ENCODE results near the gene CMTM2.
"Not testable (repeated sequence)": the region's sequence is repeated elsewhere in the genome, so short reads cannot be mapped to it uniquely, and the experiment has no call there.

Gene CMTM2

DNA sequence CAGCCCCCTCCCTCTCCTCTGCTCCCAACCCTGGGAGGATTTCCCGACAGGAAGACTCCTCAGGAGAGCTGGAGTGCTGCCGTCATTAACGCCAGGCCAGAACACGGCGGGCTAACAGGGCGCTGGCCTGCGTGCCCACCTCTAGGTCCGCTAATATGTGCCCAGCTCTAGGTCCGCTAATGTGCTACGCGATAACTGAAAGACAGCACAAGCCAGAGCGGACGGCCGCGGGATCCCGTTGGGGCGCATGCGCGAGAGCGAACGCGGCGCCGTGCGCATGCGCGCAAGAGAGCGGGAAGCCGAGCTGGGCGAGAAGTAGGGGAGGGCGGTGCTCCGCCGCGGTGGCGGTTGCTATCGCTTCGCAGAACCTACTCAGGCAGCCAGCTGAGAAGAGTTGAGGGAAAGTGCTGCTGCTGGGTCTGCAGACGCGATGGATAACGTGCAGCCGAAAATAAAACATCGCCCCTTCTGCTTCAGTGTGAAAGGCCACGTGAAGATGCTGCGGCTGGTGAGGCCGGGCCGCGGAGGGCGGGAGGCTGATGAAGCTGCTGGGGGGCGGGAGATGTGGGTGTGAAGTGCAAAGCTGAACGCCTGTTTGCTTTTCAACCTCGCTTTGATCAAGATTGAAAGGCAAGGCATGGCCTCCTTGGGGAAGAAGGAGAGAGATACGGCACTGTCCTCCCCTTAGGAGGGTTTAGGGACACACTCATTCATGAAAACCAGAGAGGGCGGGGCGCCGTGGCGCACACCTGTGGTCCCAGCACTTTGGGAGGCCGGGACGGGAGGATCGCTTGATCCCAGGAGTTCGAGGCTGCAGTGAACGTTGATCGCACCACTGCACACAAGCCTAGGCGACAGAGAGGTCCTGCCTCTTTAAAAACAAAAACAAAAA, 26.7 kb upstream of the CMTM2 start, which contains the start of gene CKLF:
TSS of gene CKLF (plus strand) at position 291 of the 892 bp plus-strand sequence. CDS start at position 431, 140 bp downstream.
- DNase-seq (ENCODE audit: low read depth in 1 of 2, low spot score in 1 of 2): peak; percentile 81 to 83

DNA sequence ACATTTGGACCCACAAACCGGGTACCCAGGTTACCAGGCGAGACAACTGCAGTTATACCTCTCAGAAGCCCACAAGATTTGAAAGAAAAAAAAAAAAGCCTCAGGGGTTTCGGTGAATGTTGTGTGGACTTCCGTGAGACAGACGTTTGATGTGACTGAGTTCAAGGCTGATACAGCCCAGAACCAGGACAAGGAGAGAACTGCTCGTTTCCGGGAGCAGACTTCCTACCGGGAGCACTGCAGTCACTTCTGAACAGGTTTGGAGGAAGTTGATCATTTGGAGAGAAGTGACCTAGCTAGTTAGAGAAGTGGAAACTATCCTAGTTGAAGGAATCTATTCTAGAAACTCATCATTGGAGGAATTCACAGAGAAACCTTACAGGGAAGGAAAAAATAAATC, 26.0 kb upstream of the CMTM2 start:
- DNase-seq (ENCODE audit: low read depth in 1 of 2, low spot score in 1 of 2): no peak

DNA sequence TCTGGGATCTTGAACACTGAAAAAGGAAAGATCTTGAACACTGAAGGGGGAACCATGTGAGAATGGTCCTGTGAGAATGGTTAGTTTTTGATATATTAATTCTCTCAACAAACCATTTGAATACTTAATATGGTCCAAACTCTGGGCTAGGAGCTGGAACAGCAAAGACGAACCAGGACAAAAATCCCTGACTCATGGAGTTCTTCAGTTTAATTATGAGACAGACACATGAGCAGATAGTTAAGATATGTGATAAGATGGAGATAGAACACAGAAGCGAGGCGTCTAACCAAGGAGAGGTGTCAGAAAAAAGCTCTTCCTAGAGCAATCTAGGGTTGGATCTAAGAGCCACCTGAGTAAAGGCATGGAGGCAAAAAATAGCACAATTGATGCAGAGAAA, 25.2 kb upstream of the CMTM2 start:
- no peak for DNase-seq (ENCODE audit: low read depth in 1 of 2, low spot score in 1 of 2)

DNA sequence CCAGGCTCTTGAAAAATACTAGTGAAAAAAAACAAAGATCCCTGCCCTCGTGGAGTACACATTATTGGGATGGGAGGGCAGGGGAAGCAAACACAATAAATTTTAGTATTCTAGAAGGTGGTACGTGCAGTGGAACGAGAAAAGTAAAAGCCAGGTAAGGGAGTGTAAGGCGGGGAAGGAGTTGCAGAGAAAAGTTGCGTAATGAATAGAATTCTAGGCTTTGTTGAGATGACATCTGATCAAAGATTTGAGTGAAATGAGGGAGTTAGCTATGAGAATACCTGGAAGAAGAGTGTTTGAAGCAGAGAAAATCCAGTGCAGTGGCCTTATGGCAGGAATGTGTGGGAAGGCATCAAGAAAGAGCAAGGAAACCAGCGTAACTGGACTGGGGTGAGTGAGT, 24.8 kb upstream of the CMTM2 start:
- DNase-seq (ENCODE audit: low read depth in 1 of 2, low spot score in 1 of 2): no peak

DNA sequence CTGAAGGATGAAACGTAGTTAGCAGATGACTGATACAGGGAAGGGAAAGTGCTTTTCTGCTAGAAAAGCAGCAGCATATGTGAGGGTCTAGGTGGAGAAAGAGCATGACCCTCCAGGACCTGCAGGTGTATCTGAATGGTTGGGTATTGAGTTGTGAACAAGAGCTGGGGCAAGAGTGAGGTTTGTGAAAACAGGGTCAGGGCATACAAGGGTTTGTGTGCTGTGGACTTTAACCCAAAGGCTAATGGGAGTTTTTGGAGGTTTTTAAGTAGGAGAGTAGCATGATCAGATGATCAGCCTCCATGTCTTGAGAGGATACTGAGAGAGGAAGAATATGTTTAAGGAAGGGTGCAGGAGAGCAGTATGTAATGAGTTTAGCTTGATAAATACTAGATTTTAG, 19.2 kb upstream of the CMTM2 start:
- no peak for DNase-seq (ENCODE audit: low read depth in 1 of 2, low spot score in 1 of 2)

DNA sequence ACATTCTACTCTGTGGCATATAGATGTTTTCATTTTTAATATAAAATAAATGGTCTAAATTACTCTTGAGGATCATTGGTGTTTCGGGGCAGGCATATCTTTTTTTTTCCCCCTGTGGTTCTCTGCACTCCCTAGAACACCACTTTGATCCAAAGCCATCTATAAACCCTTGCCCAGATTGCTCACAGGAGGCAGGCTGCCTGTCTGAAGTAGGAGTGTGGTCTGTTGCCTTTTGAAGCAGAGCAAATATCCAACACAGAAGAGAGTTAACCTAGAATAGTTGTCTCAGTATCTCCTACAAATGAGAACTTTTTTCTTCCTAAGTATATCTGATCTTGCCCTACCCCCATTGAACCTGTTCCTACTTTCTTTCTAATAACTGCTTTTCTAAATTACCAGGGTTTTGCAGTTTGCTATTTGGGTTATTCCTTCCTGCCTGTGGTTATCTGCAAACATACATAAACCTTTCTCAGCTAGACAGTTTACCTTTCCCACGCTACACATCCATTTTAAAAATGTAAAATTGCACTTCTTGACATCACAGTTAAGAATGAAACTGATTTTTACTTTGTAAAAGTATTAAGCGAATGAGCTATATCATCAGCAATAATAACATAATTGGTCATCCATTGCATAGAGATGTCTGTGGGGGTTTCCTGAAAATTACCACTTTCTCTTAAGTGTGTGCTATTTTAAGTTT, 17.7 kb upstream of the CMTM2 start:
- DNase-seq (ENCODE audit: low read depth in 1 of 2, low spot score in 1 of 2): no peak

DNA sequence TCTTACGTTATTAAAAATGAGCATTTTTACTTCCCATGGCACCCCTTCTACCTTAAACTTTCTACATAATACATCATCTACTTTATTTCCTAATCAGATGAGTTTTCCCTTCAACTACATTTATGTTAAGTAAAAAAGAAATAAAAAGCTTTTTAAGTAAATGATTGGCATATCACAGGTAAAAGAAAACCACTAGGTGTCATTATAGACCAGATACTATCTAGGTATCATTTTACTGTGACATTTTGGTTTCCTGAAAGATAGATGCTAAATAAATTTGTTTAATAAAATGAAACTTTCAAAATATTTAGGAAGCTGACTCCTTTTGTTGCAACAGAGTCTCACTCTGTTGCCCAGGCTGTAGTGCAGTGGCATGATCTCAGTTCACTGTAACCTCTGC, 16.9 kb upstream of the CMTM2 start:
- no peak for DNase-seq (ENCODE audit: low read depth in 1 of 2, low spot score in 1 of 2)

DNA sequence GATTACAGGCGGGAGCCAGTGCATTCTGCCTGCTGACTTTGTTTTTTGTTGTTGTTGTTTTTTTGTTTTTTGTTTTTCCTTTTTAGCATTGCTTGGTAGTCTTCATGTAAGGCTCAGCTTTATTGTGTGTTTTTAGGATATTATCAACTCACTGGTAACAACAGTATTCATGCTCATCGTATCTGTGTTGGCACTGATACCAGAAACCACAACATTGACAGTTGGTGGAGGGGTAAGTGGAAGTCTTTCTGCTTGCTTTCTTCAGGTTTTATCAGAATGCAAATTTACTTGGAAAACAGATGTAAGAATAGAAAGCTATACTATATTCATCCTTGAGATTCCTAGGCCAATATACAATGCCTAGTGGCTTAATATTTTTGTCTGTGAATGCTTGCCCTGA, 16.3 kb upstream of the CMTM2 start:
- DNase-seq (ENCODE audit: low read depth in 1 of 2, low spot score in 1 of 2): no peak

DNA sequence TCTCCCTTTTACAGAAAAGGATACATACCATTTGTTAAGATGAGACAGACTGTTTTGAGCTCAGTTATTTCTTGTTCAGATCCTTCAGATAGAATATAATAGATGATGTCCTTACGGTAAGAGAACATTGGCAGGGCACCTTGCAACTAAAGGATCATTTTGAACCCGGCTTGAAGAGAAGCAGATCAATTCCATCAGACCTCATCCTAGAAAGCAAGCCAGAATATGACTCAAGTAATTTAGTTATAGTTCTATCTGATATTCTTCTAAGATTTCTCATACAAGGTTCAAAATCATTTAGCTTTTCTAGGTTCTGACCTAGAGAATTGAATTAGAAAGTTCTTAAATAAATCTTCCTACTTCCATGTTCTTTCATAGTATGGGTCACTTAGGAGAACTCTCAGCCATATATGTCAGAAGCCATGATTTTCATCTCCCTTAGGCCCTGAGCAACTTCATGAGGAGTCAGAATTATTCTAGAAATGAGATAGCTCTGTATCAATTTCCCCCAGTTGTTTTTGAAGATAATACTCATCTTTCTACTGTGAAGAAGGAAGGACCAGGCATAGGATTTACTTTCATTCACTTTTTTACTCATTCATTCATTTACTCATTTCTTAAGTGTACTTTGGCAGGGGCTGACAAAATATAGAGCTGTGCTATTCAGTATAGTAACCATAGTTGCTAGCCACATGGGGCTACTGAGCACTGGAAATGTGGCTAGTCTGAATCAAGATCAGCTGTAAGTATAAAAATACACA, 15.5 kb upstream of the CMTM2 start:
- DNase-seq (ENCODE audit: low read depth in 1 of 2, low spot score in 1 of 2): no peak

DNA sequence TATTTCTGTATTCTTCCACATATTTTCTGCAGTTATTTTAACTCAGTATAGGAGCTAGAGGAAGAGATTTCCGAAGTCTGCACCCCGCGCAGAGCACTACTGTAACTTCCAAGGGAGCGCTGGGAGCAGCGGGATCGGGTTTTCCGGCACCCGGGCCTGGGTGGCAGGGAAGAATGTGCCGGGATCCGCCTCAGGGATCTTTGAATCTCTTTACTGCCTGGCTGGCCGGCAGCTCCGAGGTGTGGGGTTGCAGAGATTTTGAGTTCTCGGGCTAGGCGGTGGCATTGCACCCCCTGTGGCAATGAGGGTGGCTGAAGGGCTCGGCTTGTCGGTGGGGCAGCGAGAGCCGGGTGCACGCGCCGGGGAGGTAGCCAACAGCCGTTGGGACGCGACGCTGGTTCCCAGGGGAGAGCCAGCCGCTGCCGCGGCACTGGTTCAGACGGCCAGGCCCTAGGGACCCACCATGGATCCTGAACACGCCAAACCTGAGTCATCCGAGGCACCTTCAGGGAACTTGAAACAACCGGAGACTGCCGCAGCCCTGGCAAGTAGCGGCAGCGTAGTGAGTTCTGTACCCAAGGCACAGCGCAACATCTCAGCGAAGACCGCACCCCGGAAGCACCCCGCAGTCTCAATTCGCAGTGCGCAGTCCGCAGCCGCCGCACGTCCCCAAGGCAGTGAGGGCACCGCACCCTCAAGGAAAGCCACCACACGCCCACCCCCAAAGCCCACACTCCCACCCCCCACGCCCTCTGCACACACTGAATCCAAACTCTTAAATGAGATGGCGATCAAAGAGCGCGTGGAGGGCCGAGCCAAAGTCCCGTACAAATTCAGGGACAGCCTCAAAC, 13.0 kb upstream of the CMTM2 start, which contains the start of gene CMTM1:
TSS of gene CMTM1 (plus strand) at position 389 of the 851 bp plus-strand sequence. CDS start at position 464, 75 bp downstream.
- DNase-seq (ENCODE audit: low read depth in 1 of 2, low spot score in 1 of 2): no peak

DNA sequence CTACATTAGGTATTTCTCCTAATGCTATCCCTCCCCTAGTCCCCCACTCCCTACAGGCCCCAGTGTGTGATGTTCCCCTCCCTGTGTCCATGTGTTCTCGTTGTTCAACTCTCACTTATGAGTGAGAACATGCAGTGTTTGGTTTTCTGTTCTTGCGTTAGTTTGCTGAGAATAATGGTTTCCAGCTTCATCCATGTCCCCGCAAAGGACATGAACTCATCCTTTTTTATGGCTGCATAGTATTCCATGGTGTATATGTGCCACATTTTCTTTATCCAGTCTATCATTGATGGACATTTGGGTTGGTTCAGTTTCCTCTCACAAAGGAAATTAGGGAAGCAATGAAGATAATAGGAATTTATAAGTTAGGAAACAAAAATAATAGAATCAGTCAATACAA, 12.0 kb upstream of the CMTM2 start:
- DNase-seq (ENCODE audit: low read depth in 1 of 2, low spot score in 1 of 2): not testable (repeated sequence)

DNA sequence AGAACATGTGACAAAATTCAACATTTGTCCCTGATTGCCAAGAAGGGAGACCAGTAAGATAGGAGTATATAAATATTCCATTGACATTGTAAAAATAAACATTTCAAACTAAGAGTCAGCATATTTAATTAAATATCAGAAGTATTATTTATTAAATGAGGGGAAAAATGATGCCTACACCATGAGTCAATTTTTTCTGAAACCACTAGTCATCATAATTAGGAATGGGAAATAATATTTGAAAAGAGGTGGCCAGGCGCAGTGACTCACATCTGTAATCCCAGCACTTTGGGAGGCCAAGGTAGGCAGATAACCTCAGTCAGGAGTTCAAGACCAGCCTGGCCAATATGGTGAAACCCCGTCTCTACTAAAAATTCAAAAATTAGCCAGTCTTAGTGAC, 10.9 kb upstream of the CMTM2 start:
- no peak for DNase-seq (ENCODE audit: low read depth in 1 of 2, low spot score in 1 of 2)

DNA sequence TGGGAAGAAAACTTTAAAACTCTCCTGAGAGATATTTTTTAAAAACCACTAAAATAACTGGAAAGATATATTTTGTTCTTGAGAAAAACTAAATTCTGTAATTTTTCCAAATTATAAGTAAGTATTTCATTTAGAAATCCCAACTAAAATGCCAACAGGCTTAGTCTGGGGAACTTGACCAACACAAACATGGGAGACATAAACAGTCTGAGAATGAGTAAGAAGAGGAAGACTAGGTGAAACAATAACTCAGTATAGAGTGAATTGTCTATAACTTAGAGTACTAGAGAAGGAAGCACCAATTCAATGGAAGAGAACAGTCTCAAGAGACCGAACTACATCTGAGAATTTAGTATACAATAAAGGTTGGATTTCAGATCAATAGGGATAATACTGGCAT, 10.1 kb upstream of the CMTM2 start:
- no peak for DNase-seq (ENCODE audit: low read depth in 1 of 2, low spot score in 1 of 2)

DNA sequence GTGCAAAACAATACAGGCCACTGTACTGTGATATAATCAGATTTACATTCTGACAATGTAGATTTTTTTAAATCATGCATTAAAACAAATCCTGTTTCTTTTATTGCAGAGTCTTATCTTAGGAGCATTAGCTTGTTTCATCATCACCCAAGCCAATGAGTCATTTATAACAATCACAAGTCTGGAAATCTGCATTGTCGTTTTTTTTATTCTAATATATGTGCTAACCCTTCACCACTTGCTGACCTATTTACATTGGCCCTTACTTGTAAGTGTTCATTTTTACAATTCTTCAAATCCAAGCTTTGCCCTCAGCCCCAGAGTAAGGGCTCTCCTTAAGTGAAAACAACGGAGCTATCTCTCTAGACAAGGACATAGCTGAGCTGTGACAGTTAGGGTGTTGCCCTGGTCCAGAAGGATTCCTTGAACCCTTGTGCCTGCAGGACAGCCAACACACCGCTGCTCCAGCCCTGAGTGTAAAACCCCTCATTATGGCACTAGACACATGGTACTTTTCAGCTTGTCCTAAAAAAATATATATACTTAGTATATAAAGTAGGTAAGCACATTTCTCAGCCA, 9.3 kb upstream of the CMTM2 start:
- DNase-seq (ENCODE audit: low read depth in 1 of 2, low spot score in 1 of 2): no peak

DNA sequence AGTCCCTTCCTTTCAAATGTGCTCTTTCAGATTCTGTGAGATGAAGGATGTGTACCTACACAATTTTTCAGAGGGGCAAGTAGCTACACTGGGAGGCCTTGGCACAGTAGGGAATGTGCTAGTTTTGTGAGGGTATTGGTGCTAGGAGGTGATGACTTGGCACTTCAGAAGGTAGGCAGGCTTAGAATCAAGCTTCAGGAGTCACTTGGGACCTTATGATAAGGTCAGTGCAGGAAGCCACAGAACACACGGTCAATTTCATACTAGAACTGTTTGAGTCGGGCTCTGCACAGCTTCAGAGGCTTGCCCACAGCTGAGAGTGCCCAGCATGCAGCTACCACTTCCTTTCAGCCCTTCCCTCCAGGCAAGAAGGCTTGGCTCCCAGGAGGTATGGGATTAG, 6.9 kb upstream of the CMTM2 start:
- no peak for DNase-seq (ENCODE audit: low read depth in 1 of 2, low spot score in 1 of 2)

DNA sequence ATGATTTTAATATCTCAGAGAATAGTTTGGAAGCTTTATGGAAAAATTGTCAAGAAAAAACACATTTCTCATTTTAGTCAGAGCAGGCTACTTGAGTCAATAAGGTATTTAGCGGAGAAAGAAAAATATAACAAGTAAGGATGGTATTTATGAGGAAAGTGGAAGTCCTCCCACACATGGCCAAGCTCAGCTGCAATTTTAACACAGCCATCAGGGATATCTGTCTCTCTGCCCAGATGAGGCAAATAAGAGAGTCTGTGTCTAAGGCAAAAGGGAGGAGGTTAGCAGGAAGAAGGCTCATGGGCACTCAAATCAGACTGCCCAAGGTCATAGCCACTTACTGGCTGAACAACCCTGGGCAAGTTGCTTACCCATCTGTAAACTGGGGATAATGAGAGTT, 5.2 kb upstream of the CMTM2 start:
- no peak for DNase-seq (ENCODE audit: low read depth in 1 of 2, low spot score in 1 of 2)

DNA sequence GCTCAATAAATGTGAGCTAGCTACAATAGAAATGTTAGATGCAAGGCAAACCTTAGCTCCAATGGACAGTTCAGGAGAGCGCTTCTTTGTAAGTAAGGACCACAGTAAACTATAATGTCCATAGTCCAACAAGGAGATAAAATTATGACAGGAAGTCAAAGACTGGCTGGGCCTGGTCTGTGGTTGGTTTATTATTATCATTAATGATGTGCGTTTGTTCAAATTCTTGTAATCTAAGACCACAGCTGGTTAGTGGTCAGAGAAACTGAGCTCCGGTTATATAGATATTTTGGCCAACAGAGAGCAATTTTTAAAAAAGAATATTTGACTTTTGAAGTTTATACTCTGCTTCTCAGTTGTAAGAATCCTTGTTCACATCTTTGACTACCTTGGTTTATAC, 4.7 kb upstream of the CMTM2 start:
- DNase-seq (ENCODE audit: low read depth in 1 of 2, low spot score in 1 of 2): no peak

DNA sequence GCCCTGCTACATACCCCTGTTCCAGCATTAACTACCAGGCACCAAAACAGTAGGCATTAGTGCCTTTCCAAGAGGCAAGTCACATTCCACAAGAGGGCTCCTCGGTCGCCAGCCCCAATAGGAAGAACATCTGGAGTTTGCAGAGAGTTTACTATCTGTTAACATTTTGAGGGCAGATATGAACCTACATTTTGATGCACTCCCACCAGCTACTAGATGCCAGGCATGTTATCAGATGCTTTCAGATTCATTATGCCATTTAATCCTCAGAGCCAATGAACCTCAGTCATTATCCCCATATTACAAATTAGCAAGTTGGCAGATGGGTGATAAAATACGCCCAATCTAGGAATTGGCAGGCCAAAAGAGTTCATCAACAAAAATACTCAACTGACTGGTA, 4.2 kb upstream of the CMTM2 start:
- no peak for DNase-seq (ENCODE audit: low read depth in 1 of 2, low spot score in 1 of 2)

DNA sequence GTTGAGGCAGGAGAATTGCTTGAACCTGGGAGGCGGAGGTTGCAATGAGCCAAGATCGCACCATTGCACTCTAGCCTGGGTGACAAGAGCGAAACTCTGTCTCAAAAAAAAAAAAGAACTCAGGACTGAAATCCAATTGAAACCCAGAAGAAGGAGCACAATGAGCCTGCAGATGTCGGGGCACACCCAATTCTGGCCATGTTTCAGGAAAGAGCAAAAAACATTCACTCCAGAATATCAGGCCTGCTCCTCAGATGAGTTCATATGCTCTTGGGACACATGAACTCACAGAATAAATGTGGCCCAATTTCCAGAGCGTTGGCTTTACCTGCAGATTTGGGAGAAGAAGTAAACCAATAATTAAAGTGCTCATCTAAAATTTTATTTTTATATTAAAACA, 3.0 kb upstream of the CMTM2 start:
- no peak for DNase-seq (ENCODE audit: low read depth in 1 of 2, low spot score in 1 of 2)

DNA sequence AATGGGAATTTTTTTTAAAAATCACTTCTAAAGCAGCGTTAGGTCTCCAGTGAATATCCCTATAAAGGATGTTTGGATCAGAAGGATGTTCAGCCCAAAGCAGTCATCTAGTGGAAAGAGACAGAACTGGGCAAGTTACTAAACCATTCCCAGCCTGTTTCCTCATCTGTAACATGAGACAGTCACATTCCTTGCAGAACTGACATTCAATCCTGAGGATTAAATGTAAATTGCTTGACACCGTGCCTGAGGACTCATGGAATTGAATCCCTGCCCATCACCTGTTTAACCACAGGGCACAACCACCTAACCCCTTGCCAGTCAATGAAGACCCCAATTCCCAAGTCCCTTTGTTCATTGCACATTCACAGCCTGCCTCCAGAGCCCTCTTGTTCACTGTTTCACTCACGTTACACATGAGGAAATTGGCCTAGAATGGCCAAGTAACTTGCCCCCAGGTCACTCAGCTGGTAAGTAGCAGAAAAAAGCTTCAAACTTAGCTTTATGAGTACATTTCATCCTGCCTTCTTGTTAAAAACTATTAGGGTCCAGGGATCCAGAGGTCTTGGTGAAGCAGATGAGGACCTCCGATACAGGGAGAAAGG, 1.4 kb downstream of the CMTM2 start:
- DNase-seq (ENCODE audit: low read depth in 1 of 2, low spot score in 1 of 2): no peak
